AG10803 (cell line): ENCODE measurements around the gene NRIP2.

Source experiments
- DNase-seq: peaks from one replicate; pipeline ENCODE4 v3.0.0; 2010; ENCODE audit warnings: low read depth
- H3K4me3 ChIP-seq: 2 replicates; pipeline ENCODE4 v1.5.1; 2011; ENCODE audit warnings: mild to moderate bottlenecking, low read length, control low read depth
- TF ChIP-seq, protein P1 (sequence below): conservative IDR thresholded peaks from 2 replicates; pipeline ENCODE4 v1.5.1; 2011; ENCODE audit warnings: mild to moderate bottlenecking, low read length, control low read depth, inconsistent platforms

NRIP2 gene

DNA sequence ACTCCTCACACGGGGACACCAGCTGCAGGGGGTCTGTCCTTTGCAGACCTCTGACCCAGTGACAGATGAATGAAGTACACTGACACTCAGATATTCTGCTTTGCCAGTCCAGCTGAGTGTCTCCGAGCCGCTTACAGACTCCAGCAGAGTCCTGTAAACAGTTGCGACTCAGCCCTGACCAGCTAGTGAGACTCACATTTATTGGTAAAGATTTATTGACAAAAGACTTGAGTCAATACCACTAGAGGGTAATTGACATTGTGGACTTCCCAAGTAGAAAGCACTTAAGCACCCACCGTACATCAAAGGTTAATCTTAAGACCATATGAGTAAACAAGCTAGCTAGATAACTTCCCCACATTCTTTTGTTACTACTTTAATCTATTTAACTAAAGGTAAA is 49.8 kb downstream of the NRIP2 start:
- H3K4me3 ChIP-seq, result no peak overlapping the region
- no peak for DNase-seq
- TF ChIP-seq, protein P1, sequence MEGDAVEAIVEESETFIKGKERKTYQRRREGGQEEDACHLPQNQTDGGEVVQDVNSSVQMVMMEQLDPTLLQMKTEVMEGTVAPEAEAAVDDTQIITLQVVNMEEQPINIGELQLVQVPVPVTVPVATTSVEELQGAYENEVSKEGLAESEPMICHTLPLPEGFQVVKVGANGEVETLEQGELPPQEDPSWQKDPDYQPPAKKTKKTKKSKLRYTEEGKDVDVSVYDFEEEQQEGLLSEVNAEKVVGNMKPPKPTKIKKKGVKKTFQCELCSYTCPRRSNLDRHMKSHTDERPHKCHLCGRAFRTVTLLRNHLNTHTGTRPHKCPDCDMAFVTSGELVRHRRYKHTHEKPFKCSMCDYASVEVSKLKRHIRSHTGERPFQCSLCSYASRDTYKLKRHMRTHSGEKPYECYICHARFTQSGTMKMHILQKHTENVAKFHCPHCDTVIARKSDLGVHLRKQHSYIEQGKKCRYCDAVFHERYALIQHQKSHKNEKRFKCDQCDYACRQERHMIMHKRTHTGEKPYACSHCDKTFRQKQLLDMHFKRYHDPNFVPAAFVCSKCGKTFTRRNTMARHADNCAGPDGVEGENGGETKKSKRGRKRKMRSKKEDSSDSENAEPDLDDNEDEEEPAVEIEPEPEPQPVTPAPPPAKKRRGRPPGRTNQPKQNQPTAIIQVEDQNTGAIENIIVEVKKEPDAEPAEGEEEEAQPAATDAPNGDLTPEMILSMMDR, result no peak

DNA sequence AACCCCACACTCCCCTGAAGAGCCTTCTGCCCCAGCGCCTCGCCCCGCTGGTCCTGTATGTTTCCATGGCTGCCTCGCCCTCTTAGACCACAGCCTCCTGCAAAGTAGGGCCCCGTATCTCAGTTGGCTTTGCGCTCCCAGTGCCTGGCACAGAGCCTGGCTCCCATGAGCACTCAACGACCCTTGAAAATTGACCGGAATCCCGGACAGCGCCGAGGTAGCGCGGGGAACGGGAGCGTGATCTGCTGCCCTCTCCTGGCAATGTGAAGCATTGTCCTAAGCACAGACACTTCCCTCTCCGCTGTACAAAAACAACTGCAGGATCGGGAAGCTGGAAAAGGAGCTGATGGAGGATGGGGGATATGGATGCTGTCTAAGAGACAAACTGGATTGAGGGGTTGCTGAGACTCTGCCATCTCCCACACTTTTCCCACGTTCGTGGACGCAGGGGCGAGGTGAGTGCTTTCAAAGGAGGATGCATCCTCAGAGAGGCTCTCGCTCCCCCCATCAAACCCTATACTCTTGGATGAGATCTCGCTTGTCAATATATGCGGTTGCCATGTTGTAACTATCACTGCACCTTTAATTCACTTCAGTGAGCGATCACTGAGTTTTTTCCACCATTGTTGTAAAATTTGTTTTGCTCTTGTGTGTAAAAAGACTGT is 50.8 kb downstream of the NRIP2 start:
- TF ChIP-seq, protein P1, result peak; percentile 91
- peak overlapping the region; percentile 32; the same call in 1 of the 2 replicates for H3K4me3 ChIP-seq

DNA sequence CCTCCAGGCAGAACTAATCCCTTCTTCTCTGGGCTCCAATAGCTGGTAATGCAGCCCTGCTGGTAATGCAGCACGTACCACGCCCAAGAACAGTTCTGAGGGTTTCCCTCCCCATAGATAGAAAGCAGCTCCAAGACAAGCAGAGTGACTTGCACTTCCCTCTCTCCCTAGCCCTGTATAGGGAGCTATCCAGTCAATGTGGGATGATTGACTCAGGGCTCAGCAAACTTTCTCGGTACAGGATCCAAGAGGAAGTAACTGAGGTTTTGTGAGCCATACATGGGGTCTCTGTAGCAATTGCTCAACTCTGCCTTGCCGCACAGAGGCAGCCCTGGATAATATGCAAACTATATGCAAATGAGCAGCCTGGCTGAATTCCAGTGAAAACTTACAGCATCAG is 55.6 kb downstream of the NRIP2 start:
- no peak overlapping the region for H3K4me3 ChIP-seq
- no peak for DNase-seq
- TF ChIP-seq, protein P1, result no peak

More for the DNA sequence above, 50.8 kb downstream of the NRIP2 start:
- peak; percentile 23 for DNase-seq

DNA sequence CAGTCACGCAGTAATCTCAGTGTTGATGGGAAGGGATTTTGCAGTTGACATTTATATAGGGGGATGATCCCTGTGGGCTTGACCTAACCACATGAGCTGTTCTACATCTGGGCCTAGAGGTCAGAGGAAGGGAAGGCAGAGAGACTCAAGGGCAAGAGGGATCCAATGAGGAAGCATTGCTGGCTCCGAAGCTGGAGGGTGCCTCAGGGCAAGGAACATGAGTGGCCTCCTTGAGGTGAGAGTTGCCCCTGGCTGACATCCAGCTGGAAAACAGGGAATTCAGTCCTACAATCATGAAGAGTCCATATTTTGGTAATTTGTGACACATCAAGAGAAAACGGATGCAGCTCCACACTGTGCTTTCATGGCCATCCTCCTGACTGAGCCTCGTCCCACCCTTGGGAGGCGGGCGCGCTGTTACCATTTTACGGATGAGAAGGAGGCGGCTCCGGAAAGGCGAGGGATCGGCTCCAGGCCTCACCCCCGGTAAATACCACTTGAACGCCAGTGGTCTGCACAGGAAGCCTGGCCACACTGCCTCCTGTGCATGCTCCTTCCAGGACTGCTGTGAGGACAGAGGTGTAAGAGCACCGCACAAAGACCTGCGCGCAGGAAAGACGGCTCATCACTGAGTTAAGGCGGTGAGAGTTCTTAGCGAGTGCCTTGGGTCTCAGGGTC is 58.6 kb downstream of the NRIP2 start:
- TF ChIP-seq, protein P1, result no peak
- H3K4me3 ChIP-seq, result no peak overlapping the region
- no peak for DNase-seq

DNA sequence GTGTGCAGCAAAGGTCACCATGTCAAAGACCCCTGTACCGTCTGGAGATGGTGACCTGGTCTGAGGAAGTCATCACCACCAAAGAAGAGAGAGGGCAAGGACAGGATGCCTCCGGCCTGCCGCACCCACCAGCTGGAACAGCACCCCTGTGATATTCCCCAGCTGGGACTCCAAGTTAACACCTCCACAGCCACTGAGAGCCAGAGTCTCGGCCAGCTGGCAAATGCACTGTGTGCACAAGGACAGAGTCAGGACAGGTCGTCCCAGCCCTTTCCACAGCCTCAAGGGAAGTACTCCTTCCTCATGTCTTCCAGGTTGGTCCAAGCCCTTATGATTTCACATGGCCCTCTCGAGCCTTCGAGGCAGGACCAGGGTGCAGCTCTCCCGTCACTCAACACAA is 59.4 kb downstream of the NRIP2 start:
- no peak overlapping the region for H3K4me3 ChIP-seq
- DNase-seq, result no peak
- TF ChIP-seq, protein P1, result no peak
